HG02642 (cell line): Measurements from ENCODE around the gene F5.
A peak's percentile ranks its signal among the peaks of the same experiment; 100 is the strongest.

Source experiments
- ATAC-seq: cut with Tn5 transposase; IDR thresholded peaks from one replicate; pipeline ENCODE4 v1.9.1; 2021; ENCODE audit warnings: mild to moderate bottlenecking; ENCODE audit not compliant: unreplicated experiment, poor library complexity

Gene F5

DNA sequence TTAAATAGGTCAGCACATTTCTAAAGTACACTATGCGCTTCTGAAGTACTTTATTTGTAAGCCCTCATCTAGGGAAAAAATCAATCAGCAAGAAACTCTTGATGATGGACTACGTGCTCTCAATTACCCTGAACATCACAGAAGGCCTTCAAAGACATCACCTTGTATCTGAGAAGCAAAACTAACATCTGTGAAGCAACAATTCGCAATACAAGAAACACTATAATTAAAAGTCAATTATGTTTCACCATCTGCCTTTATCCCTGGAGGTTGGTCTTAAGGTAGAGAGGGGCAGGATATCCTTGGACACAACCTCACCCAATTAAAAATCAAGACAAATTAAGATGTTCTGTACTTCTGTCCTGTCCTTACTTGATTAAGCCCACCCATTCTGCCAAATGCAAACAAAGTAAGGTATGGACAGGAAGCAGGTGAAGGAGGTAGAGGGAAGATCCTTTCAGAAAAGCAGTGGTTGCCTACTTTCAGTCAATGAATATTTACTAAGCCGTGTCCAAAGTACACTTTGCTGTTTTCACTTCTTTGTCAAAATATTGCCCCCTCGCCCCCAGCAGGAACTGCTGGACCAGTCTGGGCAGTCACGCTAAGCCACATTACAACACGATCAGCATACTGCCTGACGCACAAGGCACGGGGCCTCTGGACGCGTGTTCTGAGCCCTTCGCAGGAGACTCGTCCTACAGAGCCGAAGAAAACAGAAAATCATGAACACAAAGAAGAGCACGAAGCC is 101.4 kb downstream of the F5 start:
- peak; percentile 28 for ATAC-seq

DNA sequence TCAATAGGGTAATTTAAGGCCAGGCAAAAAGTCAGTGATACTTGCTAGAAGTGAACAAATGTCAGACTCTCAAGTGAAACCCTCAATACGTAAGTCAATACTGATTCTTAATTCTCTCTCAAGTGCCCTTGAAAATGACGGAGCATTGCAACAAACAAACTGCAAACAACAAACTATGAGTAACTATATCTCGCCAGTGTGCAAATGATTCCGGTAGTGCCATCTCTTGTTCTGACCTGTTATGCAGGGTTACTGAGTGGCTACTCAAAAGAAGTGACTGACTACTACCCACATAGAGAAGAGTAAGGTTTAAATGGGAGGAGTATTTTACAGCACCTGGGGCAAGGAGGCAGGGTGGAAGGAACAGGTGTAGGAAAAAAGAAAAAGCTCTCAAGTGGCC is 102.2 kb downstream of the F5 start:
- ATAC-seq, result no peak

DNA sequence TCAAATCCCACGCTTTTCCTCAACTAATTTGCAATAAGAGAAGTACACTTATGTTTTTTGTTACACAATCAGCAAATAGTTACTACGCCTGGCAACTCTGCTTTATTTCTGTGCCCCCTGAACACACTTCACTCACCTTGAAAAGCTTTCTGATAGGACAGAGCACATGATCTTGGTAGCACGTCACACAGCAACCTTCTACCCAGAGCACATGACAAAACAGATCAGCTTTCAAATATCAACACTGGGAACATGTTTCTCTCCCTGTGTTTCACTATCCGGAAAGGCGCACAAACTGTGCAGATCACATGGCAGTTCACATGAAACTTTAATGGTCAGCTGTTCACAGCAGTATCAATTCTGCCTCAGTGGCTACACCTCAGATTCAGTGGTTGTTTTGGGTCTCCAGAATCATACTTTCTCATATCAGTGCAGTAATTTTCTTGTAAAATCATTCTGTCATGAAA is 102.7 kb downstream of the F5 start:
- ATAC-seq, result no peak

DNA sequence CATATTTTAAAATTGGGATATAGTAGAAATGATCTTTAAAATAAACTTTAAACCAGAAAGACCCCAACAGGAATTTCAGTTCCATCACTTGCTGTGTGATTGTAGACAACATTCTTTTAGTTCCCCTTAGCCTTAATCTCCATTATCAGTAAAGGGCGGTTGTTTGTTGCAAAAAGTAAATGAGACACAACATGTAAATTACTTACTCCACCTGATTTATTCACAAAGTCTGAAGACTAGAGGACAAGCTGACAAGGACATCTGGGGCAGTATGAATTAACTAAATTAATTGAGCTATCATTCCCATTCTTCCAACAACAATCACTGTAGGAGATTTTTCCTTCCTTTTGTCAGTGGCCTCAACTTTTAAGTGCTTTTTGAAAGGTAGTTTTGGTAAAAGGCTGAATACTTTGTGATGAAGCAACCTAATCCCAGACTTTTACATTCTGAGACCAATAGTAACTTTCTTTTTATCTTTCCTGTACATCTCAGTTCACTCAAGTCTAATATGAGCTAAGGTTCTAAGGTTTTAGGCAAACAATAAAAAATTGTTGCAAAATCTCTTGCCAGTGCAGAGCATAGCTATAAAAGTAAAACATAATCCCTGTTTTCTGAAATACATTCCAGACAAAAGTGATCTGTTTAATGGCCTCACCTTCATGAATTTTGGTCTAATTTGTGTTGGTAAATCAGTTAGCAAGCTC is 106.8 kb downstream of the F5 start:
- ATAC-seq, result no peak

DNA sequence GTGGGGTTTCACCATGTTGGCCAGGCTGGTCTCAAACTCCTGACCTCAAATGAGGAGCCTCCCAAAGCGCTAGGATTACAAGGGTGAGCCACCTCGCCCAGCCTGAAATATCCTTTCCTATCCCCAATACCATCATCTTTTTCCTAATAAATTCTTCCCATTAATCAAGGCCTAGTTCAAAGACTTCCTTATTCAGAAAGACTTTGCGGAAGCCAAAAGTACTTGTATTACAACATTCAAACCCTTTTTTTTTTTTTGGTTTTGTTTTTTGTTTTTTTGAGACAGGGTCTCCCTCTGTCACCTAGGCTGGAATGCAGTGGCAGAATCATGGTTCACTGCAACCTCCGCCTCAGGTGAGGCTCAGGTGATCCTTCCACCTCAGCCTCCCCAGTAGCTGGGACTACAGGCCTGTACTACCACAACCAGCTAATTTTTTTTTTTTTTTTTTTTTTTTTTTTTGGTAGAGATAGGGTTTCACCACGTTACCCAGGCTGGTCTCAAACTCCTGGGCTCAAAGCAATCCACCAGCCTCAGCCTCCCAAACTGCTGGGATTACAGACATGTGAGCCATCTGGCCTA is 108.1 kb downstream of the F5 start:
- no peak for ATAC-seq

DNA sequence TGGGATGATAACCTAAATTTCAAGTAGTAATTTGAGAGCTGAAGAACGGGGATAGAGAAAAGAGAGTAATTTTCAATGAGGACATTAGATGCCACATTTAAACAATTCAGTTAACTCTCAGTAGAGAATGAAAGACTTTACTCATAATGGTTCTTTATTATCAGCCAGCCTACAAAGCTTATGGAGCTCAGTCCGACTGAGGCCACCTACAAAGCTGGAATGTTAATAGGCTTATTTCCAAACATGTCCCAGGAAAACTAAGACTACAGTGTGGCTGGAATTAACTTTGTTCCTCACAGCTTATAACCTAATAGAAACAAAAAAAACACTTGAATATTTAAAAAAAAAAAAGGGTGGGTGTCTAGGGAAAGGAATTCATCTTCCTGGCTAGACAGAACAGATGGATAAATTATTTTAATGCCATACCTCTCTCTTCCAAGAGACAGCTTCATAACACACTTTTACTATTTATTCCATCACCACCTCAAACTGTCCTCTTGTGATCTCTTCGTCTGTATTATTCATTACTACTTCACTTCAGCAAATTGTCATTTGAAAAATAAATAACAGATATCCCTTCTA is 110.4 kb downstream of the F5 start:
- no peak for ATAC-seq

DNA sequence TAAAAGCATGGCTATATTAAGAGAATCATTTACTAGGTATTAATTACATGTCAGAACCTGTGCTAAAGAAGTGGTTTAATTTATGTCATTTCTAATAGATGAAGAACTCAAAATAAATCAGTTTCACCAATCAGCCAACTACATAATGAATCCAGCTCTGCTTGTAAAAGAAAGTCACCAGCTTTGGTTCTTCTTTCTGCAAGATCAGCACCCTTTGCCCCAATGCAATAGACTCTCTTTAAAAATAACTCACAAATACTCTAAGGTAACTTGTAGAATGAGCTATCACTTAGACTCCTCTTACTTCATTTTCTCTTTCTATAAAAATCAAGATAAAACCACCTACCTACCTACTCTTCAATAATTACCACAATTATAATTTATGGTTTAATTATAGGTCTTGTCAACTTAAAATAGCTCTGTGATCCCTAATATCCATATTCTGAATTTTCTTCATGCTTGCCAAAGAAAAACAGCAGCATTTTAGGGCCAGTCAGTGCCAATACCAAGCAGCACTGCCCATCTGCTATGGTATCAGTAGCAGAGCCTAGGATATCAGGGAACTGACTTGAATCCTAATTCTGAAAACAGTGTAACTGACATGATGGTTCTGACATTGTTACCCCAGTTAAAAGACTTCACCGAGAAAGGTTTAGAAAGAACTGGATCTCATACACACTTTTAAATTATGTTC is 111.8 kb downstream of the F5 start:
- ATAC-seq, result no peak

DNA sequence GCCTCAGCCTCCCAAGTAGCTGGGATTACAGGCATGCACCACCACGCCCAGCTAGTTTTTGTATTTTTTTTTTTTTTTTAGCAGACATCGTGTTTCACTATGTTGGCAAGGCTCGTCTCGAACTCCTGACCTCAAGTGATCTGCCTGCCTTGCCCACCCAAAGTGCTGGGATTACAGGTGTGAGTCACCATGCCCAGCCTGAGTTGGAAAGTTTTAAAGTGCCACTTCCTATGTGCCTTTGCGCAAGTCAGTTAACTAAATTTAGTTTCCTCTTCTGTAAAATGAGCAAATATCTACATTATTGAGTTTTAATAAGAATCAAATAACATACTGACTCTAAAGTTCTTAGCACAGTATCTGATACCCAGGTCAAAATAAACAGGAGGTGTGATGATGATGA is 112.9 kb downstream of the F5 start:
- no peak for ATAC-seq

DNA sequence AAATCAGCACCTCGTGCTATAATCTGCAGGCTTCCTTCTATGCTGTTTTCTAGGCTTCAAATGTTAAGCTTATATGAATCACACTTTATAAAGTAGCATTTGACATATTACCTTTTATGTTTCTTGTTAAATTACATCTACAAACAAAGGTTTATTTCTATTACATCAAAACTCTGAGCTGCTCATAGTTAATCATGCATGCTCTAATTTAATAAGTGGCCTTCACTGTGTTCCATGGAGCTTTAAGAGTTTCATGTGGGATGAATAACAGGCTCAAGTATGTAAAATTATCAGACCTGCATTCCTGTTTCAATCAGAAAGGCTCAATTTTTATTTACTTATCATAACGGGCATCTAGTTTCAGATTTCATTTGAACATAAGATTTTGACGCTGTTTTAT is 113.5 kb downstream of the F5 start:
- no peak for ATAC-seq

DNA sequence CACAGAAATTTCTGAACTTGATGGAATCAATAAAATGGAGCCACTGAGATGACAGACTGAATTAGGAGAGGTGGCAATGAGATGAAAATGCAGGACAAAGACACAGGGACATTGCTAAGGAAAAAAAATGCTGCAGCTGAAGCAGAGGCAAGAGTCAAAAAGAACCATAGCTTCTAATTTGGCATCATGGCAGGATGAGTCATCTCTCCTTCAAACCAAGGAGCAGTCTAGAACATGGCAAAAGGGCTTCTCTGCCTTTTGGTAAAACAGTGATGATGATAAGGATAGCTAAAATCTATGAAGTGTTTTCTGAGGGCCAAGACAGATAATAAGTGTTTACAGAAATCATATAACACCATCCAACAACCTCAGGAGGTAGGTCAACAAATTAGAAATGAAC is 117.3 kb downstream of the F5 start:
- no peak for ATAC-seq

DNA sequence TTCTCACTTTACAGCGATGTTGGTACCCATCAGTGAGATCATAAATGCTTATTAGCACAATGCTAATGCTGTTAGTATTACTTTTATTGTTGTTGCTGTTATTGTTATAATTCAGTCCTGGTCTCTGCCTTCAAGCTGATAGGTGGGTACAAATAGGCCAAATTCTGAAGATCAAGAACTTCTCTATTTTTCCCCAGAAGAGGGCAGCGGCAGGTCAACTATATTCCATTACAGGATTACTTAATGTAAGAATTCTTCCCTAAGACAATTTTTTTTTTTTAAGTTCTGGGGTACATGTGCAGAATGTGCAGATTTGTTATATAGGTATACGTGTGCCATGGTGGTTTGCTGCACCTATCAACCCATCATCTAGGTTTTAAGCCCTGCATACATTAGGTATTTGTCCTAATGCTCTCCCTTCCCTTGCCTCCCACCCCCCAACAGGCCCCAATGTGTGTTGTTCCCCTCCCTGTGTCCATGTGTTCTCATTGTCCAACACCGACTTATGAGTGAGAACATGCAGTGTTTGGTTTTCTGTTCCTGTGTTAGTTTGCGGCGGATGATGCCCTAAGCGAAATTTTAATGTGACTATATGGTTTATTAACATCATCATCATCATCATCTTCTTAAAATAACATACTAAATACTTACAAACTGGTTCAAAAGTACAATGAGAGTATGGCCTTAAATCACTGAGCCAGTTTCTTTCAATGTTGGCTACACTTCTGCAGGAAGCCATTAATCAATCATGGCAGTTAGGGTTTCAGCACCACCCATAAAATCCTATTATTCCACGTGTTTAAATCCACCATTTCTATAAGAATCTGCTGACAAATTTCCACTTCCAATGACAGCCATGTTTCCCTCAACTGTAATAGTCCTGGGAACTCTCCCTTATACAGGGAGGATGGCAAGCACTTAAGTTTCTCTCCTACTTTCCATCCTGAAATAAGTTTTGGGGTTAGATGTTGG is 119.7 kb downstream of the F5 start:
- ATAC-seq, result no peak

DNA sequence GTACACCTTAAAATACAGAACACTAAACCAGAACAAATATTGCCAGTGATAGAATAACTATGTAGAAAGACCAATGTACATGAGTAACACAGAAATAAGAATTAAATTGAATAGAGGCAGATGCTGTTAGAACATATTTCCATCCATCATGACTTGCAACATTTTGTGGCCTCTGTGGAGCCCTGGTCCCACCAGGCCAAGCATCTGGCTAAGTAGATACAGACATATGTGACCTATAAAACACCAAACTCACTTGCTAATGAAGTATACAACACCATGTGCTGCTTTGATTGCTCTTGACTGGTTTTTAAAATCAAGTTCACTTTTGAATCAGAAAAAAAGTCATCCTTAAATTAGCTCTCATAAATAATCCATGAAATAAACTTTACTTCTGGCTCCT is 121.0 kb downstream of the F5 start:
- no peak for ATAC-seq
